H9 (cell line): ENCODE results near the gene MOB1B. TPM values are rescaled to one million over a fixed set of nuclear protein-coding genes. Genes with fewer than 3 reads are reported as not detected.

Experiments
- DNase-seq: peaks from one replicate; pipeline ENCODE4 v3.0.0-alpha.2; 2017
- H2AFZ ChIP-seq: one replicate; pipeline ENCODE4 v1.6.1; 2013; ENCODE audit warnings: mild to moderate bottlenecking, low read length, control low read depth, moderate library complexity
- H2AK5ac ChIP-seq: 2 replicates; pipeline ENCODE4 v1.6.1; 2013; ENCODE audit warnings: low read length, control low read depth, mixed read lengths; ENCODE audit not compliant: insufficient read length
- H2BK120ac ChIP-seq: one replicate; pipeline ENCODE4 v1.6.1; 2013; ENCODE audit warnings: low read depth, mild to moderate bottlenecking, low read length, control low read depth, inconsistent platforms; ENCODE audit not compliant: poor library complexity, severe bottlenecking
- H2BK12ac ChIP-seq: 2 replicates; pipeline ENCODE4 v1.6.1; 2013; ENCODE audit warnings: low read length, control low read depth, mixed read lengths, low read depth; ENCODE audit not compliant: insufficient read length
- H2BK15ac ChIP-seq: 2 replicates; pipeline ENCODE4 v1.6.1; 2013; ENCODE audit warnings: low read depth, low read length, control low read depth
- H2BK20ac ChIP-seq: one replicate; pipeline ENCODE4 v1.6.1; 2013; ENCODE audit warnings: low read depth, mild to moderate bottlenecking, low read length, control low read depth, inconsistent platforms; ENCODE audit not compliant: poor library complexity, severe bottlenecking
- H2BK5ac ChIP-seq: 2 replicates; pipeline ENCODE4 v1.6.1; 2013; ENCODE audit warnings: low read length, control low read depth, mixed read lengths; ENCODE audit not compliant: insufficient read length
- H3K14ac ChIP-seq: 2 replicates; pipeline ENCODE4 v1.6.1; 2013; ENCODE audit warnings: low read length, control low read depth; ENCODE audit not compliant: insufficient read depth
- H3K18ac ChIP-seq: 2 replicates; pipeline ENCODE4 v1.6.1; 2013; ENCODE audit warnings: low read depth, mild to moderate bottlenecking, mixed read lengths, low read length, control low read depth; ENCODE audit not compliant: insufficient read length
- H3K23ac ChIP-seq: 2 replicates; pipeline ENCODE4 v1.6.1; 2013; ENCODE audit warnings: low read length, control low read depth, mixed read lengths, low read depth; ENCODE audit not compliant: insufficient read length
- H3K23me2 ChIP-seq: 2 replicates; pipeline ENCODE4 v1.6.1; 2013; ENCODE audit warnings: low read depth, mild to moderate bottlenecking, mixed read lengths, low read length, control low read depth; ENCODE audit not compliant: insufficient read length, poor library complexity, severe bottlenecking
- H3K27ac ChIP-seq: 2 replicates; pipeline ENCODE4 v1.5.1; 2013; ENCODE audit warnings: low read length, control low read depth, mixed read lengths, low read depth; ENCODE audit not compliant: insufficient read length
- H3K27me3 ChIP-seq: 2 replicates; pipeline ENCODE4 v1.6.1; 2013; ENCODE audit warnings: low read length, control low read depth, inconsistent platforms; ENCODE audit not compliant: insufficient read depth
- H3K4ac ChIP-seq: 2 replicates; pipeline ENCODE4 v1.6.1; 2013; ENCODE audit warnings: low read depth, mild to moderate bottlenecking, control low read depth, inconsistent platforms, low read length, moderate library complexity
- H3K4me1 ChIP-seq: 2 replicates; pipeline ENCODE4 v1.6.1; 2013; ENCODE audit warnings: low read length, control low read depth, inconsistent platforms; ENCODE audit not compliant: insufficient read depth
- H3K4me2 ChIP-seq: 2 replicates; pipeline ENCODE4 v1.6.1; 2013; ENCODE audit warnings: low read length, control low read depth, mixed read lengths; ENCODE audit not compliant: insufficient read length, insufficient read depth
- H3K56ac ChIP-seq: 2 replicates; pipeline ENCODE4 v1.6.1; 2013; ENCODE audit warnings: low read depth, mild to moderate bottlenecking, mixed read lengths, low read length, control low read depth; ENCODE audit not compliant: insufficient read length
- H3K79me1 ChIP-seq: 2 replicates; pipeline ENCODE4 v1.6.1; 2013; ENCODE audit warnings: low read depth, mild to moderate bottlenecking, moderate library complexity, low read length, control low read depth, inconsistent platforms; ENCODE audit not compliant: insufficient read depth, poor library complexity, severe bottlenecking
- H3K79me2 ChIP-seq: 2 replicates; pipeline ENCODE4 v1.6.1; 2013; ENCODE audit warnings: low read length, control low read depth, inconsistent platforms; ENCODE audit not compliant: insufficient read depth
- H3K9ac ChIP-seq: 2 replicates; pipeline ENCODE4 v1.6.1; 2013; ENCODE audit warnings: low read length, control low read depth, mixed read lengths; ENCODE audit not compliant: insufficient read length; ENCODE audit errors: extremely low read depth
- H3K9me3 ChIP-seq: one replicate; pipeline ENCODE4 v1.6.1; 2013; ENCODE audit warnings: low read depth, low read length, inconsistent platforms; ENCODE audit not compliant: control insufficient read depth
- H3T11ph ChIP-seq: one replicate; pipeline ENCODE4 v1.6.1; 2013; ENCODE audit warnings: mild to moderate bottlenecking, low read length, control low read depth, inconsistent platforms
- H4K20me1 ChIP-seq: one replicate; pipeline ENCODE4 v1.6.1; 2013; ENCODE audit not compliant: control insufficient read depth, insufficient read length, insufficient read depth
- H4K5ac ChIP-seq: 2 replicates; pipeline ENCODE4 v1.6.1; 2013; ENCODE audit warnings: low read depth, mild to moderate bottlenecking, mixed read lengths, low read length, control low read depth; ENCODE audit not compliant: insufficient read length
- H4K8ac ChIP-seq: replicated peaks from 2 replicates; pipeline ENCODE4 v1.6.1; 2013; ENCODE audit warnings: low read length, control low read depth, mixed read lengths, low read depth; ENCODE audit not compliant: insufficient read length
- H4K91ac ChIP-seq: 2 replicates; pipeline ENCODE4 v1.6.1; 2013; ENCODE audit warnings: low read depth, mild to moderate bottlenecking, moderate library complexity, mixed read lengths, low read length, control low read depth; ENCODE audit not compliant: insufficient read length
- H3K27ac Mint-ChIP-seq, 3 experiments: 2 replicates in 2 of 3; 3 replicates in 1 of 3; pipeline ENCODE4 v1.8.0; 2020 to 2021; ENCODE audit warnings: mixed read lengths in 3 of 3, mild to moderate bottlenecking in 1 of 3, moderate library complexity in 1 of 3
- H3K27me3 Mint-ChIP-seq: 2 replicates; pipeline ENCODE4 v1.8.0; 2021; ENCODE audit warnings: low read depth, mild to moderate bottlenecking, moderate library complexity, mixed read lengths
- H3K36me3 Mint-ChIP-seq, 3 experiments: 2 replicates in 2 of 3; 3 replicates in 1 of 3; pipeline ENCODE4 v1.8.0; 2020 to 2021; ENCODE audit warnings: low read depth in 3 of 3, mixed read lengths in 3 of 3; ENCODE audit not compliant: insufficient read depth in 1 of 3
- H3K4me1 Mint-ChIP-seq, 2 experiments: 2 replicates each; pipeline ENCODE4 v1.8.0; 2020; ENCODE audit warnings: mixed read lengths in 2 of 2
- H3K4me3 Mint-ChIP-seq, 2 experiments: 2 replicates in 1 of 2; 3 replicates in 1 of 2; pipeline ENCODE4 v1.8.0; 2020 to 2021; ENCODE audit warnings: mild to moderate bottlenecking in 2 of 2, mixed read lengths in 2 of 2, moderate library complexity in 1 of 2
- H3K9me3 Mint-ChIP-seq, 2 experiments: 2 replicates in 1 of 2; 3 replicates in 1 of 2; pipeline ENCODE4 v1.8.0; 2020; ENCODE audit warnings: mild to moderate bottlenecking in 2 of 2, mixed read lengths in 2 of 2, moderate library complexity in 1 of 2
- WGBS: extraction: QIAGEN DNeasy Blood & Tissue Kit; methylation state at CpG from one replicate; pipeline ENCODE4 v1.1.7; 2013; ENCODE audit warnings: missing lambda C conversion rate, low lambda C conversion rate, mixed read lengths; ENCODE audit not compliant: insufficient read length; ENCODE audit errors: extremely low coverage; 5-methylcytosine and 5-hydroxymethylcytosine counted together
- total RNA-seq: library from RNA; stranded (reverse); gene quantifications from 2 replicates; pipeline ENCODE4 v1.2.1, GENCODE V29; 2021
- TF ChIP-seq, protein P1 (sequence below): fragments of 200-600 bp; sonication (generic); conservative IDR thresholded peaks from 3 replicates; pipeline ENCODE4 v1.8.0; 2021; ENCODE audit warnings: antibody characterized with exemption, mild to moderate bottlenecking

Gene MOB1B
- total RNA-seq, 1 experiment from 2014 or later = 30.3 TPM

DNA sequence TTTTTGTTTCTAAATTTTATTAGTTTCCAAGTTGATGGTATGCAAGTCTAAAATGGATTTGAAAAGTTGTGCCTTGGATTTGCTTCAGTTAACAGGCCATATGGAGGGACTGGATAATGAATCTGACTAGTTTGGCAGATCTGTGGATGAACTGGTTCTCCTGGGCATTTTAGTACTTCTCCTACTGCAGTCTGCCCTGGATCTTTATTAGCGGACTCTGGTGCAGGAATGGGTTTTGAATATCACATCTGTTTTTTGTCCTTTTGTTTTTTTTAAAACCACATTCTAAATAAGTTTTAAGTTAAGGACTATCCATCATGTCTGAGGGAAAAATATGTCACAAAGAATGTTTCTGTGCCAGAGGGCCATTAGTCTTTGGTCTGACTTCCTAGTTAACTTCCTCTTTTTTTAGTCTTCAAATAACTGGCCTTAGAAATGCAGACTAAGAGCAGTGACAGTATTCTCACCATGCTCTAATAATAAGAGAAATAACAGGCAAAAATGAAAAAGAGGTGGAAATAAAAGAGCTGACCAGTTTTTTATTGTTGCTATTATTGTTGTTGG, 77.4 kb downstream of the MOB1B start:
- H3K79me1 ChIP-seq = no peaks in the 10 kb centered on the region
- no peak overlapping the region for H3K4me2 ChIP-seq
- no peaks in the 10 kb centered on the region for H3K79me2 ChIP-seq
- no peak overlapping the region for H2AK5ac ChIP-seq
- no peak overlapping the region for H4K91ac ChIP-seq
- Mint-ChIP-seq H3K9me3 (no peaks in the 10 kb centered on the region), H3K4me1 (no peaks in the 10 kb centered on the region), H3K27me3 (no peaks in the 10 kb centered on the region), H3K36me3 (peaks cover 2 to 17% (median 12%) of the 10 kb centered on the region in 3 experiments; a peak in 5 of 7 replicates), H3K27ac (no peak overlapping the region; a peak in 1 of 7 replicates), H3K4me3 (no peak overlapping the region)
- no peak overlapping the region for H2AFZ ChIP-seq
- no peaks in the 10 kb centered on the region for H3K9me3 ChIP-seq
- TF ChIP-seq, protein P1, sequence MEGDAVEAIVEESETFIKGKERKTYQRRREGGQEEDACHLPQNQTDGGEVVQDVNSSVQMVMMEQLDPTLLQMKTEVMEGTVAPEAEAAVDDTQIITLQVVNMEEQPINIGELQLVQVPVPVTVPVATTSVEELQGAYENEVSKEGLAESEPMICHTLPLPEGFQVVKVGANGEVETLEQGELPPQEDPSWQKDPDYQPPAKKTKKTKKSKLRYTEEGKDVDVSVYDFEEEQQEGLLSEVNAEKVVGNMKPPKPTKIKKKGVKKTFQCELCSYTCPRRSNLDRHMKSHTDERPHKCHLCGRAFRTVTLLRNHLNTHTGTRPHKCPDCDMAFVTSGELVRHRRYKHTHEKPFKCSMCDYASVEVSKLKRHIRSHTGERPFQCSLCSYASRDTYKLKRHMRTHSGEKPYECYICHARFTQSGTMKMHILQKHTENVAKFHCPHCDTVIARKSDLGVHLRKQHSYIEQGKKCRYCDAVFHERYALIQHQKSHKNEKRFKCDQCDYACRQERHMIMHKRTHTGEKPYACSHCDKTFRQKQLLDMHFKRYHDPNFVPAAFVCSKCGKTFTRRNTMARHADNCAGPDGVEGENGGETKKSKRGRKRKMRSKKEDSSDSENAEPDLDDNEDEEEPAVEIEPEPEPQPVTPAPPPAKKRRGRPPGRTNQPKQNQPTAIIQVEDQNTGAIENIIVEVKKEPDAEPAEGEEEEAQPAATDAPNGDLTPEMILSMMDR = no peak
- H4K8ac ChIP-seq = no peak overlapping the region
- WGBS = no CpG with 5 or more reads among the region's 1 CpG
- no peak for DNase-seq
- no peaks in the 10 kb centered on the region for H4K20me1 ChIP-seq
- H3K56ac ChIP-seq = no peak overlapping the region
- no peak overlapping the region for H3K18ac ChIP-seq
- H3K14ac ChIP-seq = no peak overlapping the region
- H3K4ac ChIP-seq = no peak overlapping the region
- no peak overlapping the region for H3K23ac ChIP-seq
- H2BK5ac ChIP-seq = no peak overlapping the region
- no peaks in the 10 kb centered on the region for H3K27me3 ChIP-seq
- H2BK20ac ChIP-seq = no peak overlapping the region
- peaks cover 3% of the 10 kb centered on the region; the same call in 1 of the 2 replicates for H3K4me1 ChIP-seq
- no peaks in the 10 kb centered on the region for H3K23me2 ChIP-seq
- H3K9ac ChIP-seq = no peak overlapping the region
- H2BK12ac ChIP-seq = no peak overlapping the region
- H3K27ac ChIP-seq = no peak overlapping the region
- H2BK15ac ChIP-seq = no peak overlapping the region
- H3T11ph ChIP-seq = no peak overlapping the region
- H4K5ac ChIP-seq = no peak overlapping the region
- H2BK120ac ChIP-seq = no peak overlapping the region
